ENCODE data around the gene LMNTD1. TPM values are rescaled to one million over a fixed set of nuclear protein-coding genes. Genes with fewer than 3 reads are reported as not detected.

Gene LMNTD1
- total and polyA plus RNA-seq, 3 donors from 2014 or later, result 10.8 to 22.9 (median 18.7) TPM

- Histone ChIP-seq H3K27ac (no peak overlapping the region), H3K27me3 (no peaks in the 10 kb centered on the region), H3K36me3 (ENCODE audit: low read depth, missing control alignments) (no peaks in the 10 kb centered on the region), H3K9me3 (no peaks in the 10 kb centered on the region), H3K4me3 (no peak overlapping the region), H3K4me1 (no peaks in the 10 kb centered on the region)
- TF ChIP-seq CTCF (IDR thresholded peaks at IDR 0.05), result no peak
- TF ChIP-seq POLR2A (IDR thresholded peaks at IDR 0.05), result no peak
- DNase-seq, result no peak
- intact Hi-C loops (cut with DNase I; ENCODE audit: low total_unique reads), result no loop called here
Observed at GRCh38 chr12:25524366-25524765, 28.7 kb downstream of the LMNTD1 start.

- no peaks in the 10 kb centered on the region for H3K27me3 ChIP-seq
- no peaks in the 10 kb centered on the region for H3K4me1 ChIP-seq
- TF ChIP-seq POLR2A (IDR thresholded peaks at IDR 0.05) (no peak), CTCF (IDR thresholded peaks at IDR 0.05) (no peak)
- no peaks in the 10 kb centered on the region for H3K36me3 ChIP-seq (ENCODE audit: low read depth, missing control alignments)
- no peaks in the 10 kb centered on the region for H3K9me3 ChIP-seq
- 70 to 76% methylated on average over 5 of the region's 5 CpGs for WGBS, 2 donors
- no peak for DNase-seq
- H3K4me3 ChIP-seq, result no peak overlapping the region
- intact Hi-C loops (cut with DNase I; ENCODE audit: low total_unique reads), result no loop called here
- no peak overlapping the region for H3K27ac ChIP-seq
Observed at GRCh38 chr12:25521625-25522256, 31.3 kb downstream of the LMNTD1 start.

GRCh38 chr12:25518512-25518911 lies 34.6 kb downstream of the LMNTD1 start:
- no peaks in the 10 kb centered on the region for H3K27me3 ChIP-seq
- TF ChIP-seq POLR2A (IDR thresholded peaks at IDR 0.05), result no peak
- no peak for TF ChIP-seq CTCF (IDR thresholded peaks at IDR 0.05)
- H3K9me3 ChIP-seq, result no peaks in the 10 kb centered on the region
- H3K4me1 ChIP-seq, result no peaks in the 10 kb centered on the region
- WGBS, 2 donors, result 68 to 76% methylated on average over 5 of the region's 5 CpGs
- DNase-seq, result no peak
- no peaks in the 10 kb centered on the region for H3K36me3 ChIP-seq (ENCODE audit: low read depth, missing control alignments)
- intact Hi-C loops (cut with DNase I; ENCODE audit: low total_unique reads), result no loop called here
- H3K27ac ChIP-seq, result no peak overlapping the region
- H3K4me3 ChIP-seq, result no peak overlapping the region

DNA sequence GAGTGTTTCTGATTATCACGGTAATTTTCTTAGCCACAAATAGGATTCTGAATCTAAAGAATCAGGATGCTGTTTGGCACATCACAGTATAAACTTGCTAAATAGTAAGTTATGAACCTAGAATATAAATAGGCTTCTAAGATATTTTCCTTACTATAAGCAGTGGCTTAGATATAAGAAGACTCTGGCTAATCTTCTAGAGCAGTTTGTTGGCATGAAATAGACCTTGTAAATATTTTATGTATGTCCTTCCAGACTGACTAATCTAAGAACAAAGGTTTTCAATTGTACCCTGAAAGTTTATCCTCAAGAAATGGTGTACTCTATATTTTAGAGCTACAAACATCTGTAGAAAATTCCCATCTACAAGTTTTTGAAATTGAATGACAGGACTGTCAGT lies 48.3 kb downstream of the LMNTD1 start:
- H3K4me3 ChIP-seq, result no peak overlapping the region
- TF ChIP-seq POLR2A (IDR thresholded peaks at IDR 0.05), result no peak
- TF ChIP-seq CTCF (IDR thresholded peaks at IDR 0.05), result no peak
- no peaks in the 10 kb centered on the region for H3K9me3 ChIP-seq
- intact Hi-C loops (cut with DNase I; ENCODE audit: low total_unique reads), result no loop called here
- WGBS, 2 donors, result 93% methylated on average over 1 of the region's 1 CpG
- no peaks in the 10 kb centered on the region for H3K27me3 ChIP-seq
- no peak overlapping the region for H3K27ac ChIP-seq
- H3K36me3 ChIP-seq (ENCODE audit: low read depth, missing control alignments), result no peaks in the 10 kb centered on the region
- DNase-seq, result no peak
- no peaks in the 10 kb centered on the region for H3K4me1 ChIP-seq

GRCh38 chr12:25503666-25504065 lies 49.4 kb downstream of the LMNTD1 start:
- no peak overlapping the region for H3K4me3 ChIP-seq
- no peaks in the 10 kb centered on the region for H3K27me3 ChIP-seq
- H3K4me1 ChIP-seq, result no peaks in the 10 kb centered on the region
- no peak overlapping the region for H3K27ac ChIP-seq
- intact Hi-C loops (cut with DNase I; ENCODE audit: low total_unique reads), result no loop called here
- no peak for DNase-seq
- H3K36me3 ChIP-seq (ENCODE audit: low read depth, missing control alignments), result no peaks in the 10 kb centered on the region
- TF ChIP-seq CTCF (IDR thresholded peaks at IDR 0.05) (no peak), POLR2A (IDR thresholded peaks at IDR 0.05) (no peak)
- no peaks in the 10 kb centered on the region for H3K9me3 ChIP-seq
